ENCODE results near the gene BORCS6.
"Not testable (repeated sequence)": the region's sequence is repeated elsewhere in the genome, so short reads cannot be mapped to it uniquely, and the experiment has no call there.

Gene BORCS6

GRCh38 chr17:8175795-8176196 lies 14.2 kb downstream of the BORCS6 start:
- no peak for DNase-seq (ENCODE audit: extremely low read depth, low read depth)
- no peak for TF ChIP-seq CTCF (IDR thresholded peaks at IDR 0.05; ENCODE audit: low read depth, low read length)

- no peak for DNase-seq (ENCODE audit: extremely low read depth, low read depth)
- TF ChIP-seq CTCF (IDR thresholded peaks at IDR 0.05; ENCODE audit: low read depth, low read length) = no peak
Observed at GRCh38 chr17:8173871-8174322, 16.1 kb downstream of the BORCS6 start.

- TF ChIP-seq CTCF (IDR thresholded peaks at IDR 0.05; ENCODE audit: low read depth, low read length) = no peak
- peak; percentile 90 for DNase-seq (ENCODE audit: extremely low read depth, low read depth)
Observed at GRCh38 chr17:8173056-8173870, 16.7 kb downstream of the BORCS6 start.

- DNase-seq (ENCODE audit: extremely low read depth, low read depth) = not testable (repeated sequence)
Observed at GRCh38 chr17:8170186-8170585, 19.8 kb downstream of the BORCS6 start.

GRCh38 chr17:8167526-8167925 lies 22.5 kb downstream of the BORCS6 start:
- no peak for TF ChIP-seq CTCF (IDR thresholded peaks at IDR 0.05; ENCODE audit: low read depth, low read length)
- no peak for DNase-seq (ENCODE audit: extremely low read depth, low read depth)

- DNase-seq (ENCODE audit: extremely low read depth, low read depth) = no peak
- TF ChIP-seq CTCF (IDR thresholded peaks at IDR 0.05; ENCODE audit: low read depth, low read length) = no peak
Observed at GRCh38 chr17:8166731-8167130, 23.2 kb downstream of the BORCS6 start.

GRCh38 chr17:8164815-8165131 lies 25.2 kb downstream of the BORCS6 start:
- DNase-seq (ENCODE audit: extremely low read depth, low read depth) = no peak
- no peak for TF ChIP-seq CTCF (IDR thresholded peaks at IDR 0.05; ENCODE audit: low read depth, low read length)

Data from AG09319 (cell line).